Measurements from ENCODE around the gene TMEM231.

GRCh38 chr16:75537776-75538175 lies 18.3 kb downstream of the TMEM231 start:
- TF ChIP-seq REST (IDR thresholded peaks at IDR 0.05; ENCODE audit: low read depth), result no peak
- TF ChIP-seq NFIC (IDR thresholded peaks at IDR 0.05), result no peak
- TF ChIP-seq FOXM1 (IDR thresholded peaks at IDR 0.05; ENCODE audit: borderline replicate concordance, low read depth), result no peak
- no peak for TF ChIP-seq ZBTB7A (IDR thresholded peaks at IDR 0.05; ENCODE audit: low read depth)
- no peak for TF ChIP-seq EGR1 (IDR thresholded peaks at IDR 0.05)
- TF ChIP-seq MAX (IDR thresholded peaks at IDR 0.05), result no peak
- no peak for TF ChIP-seq CREB1 (IDR thresholded peaks at IDR 0.05; ENCODE audit: low read depth)
- no peak for TF ChIP-seq TAF1 (IDR thresholded peaks at IDR 0.05; ENCODE audit: low read depth)
- no peak for TF ChIP-seq YY1 (IDR thresholded peaks at IDR 0.05; ENCODE audit: low read depth)
- no peak for TF ChIP-seq USF1 (IDR thresholded peaks at IDR 0.05)
- TF ChIP-seq RAD21 (IDR thresholded peaks at IDR 0.05; ENCODE audit: low read depth), result no peak
- no peak for TF ChIP-seq EP300 (IDR thresholded peaks at IDR 0.05; ENCODE audit: borderline replicate concordance)
- no peak for TF ChIP-seq CEBPB (IDR thresholded peaks at IDR 0.05)
